GM23338 (cell line): ENCODE measurements around the gene EVL. TPM values are rescaled to one million over a fixed set of nuclear protein-coding genes. Genes with fewer than 3 reads are reported as not detected.

Experiments
- ATAC-seq: fragments of 200-7000 bp; cut with Tn5 transposase; 3 replicates; pipeline ENCODE4 v1.9.1; 2020
- DNase-seq: peaks from one replicate; pipeline ENCODE4 v3.0.0-alpha.2; 2015; ENCODE audit warnings: low spot score
- H2AFZ ChIP-seq: fragments of 200-600 bp; sonication (generic); 2 replicates; pipeline ENCODE4 v1.8.0; 2016; ENCODE audit warnings: antibody characterized with exemption, mild to moderate bottlenecking, moderate library complexity
- H3F3A ChIP-seq: fragments of 200-600 bp; sonication (generic); replicated peaks from 2 replicates; pipeline ENCODE4 v1.8.0; 2017; ENCODE audit warnings: antibody characterized with exemption, mixed run types, low read depth
- H3K27ac ChIP-seq: fragments of 200-600 bp; sonication (generic); 2 replicates; pipeline ENCODE4 v1.6.1; 2016; ENCODE audit warnings: low read depth
- H3K27me3 ChIP-seq: fragments of 200-600 bp; sonication (generic); 2 replicates; pipeline ENCODE4 v1.8.0; 2016; ENCODE audit warnings: mild to moderate bottlenecking, mixed run types, moderate library complexity; ENCODE audit not compliant: insufficient read depth
- H3K36me3 ChIP-seq: fragments of 200-600 bp; sonication (generic); 2 replicates; pipeline ENCODE4 v1.8.0; 2016; ENCODE audit warnings: mild to moderate bottlenecking; ENCODE audit not compliant: insufficient read depth
- H3K4me1 ChIP-seq: fragments of 200-600 bp; sonication (generic); 2 replicates; pipeline ENCODE4 v1.8.0; 2016; ENCODE audit warnings: mild to moderate bottlenecking, moderate library complexity; ENCODE audit not compliant: insufficient read depth
- H3K4me2 ChIP-seq: fragments of 200-600 bp; sonication (generic); 2 replicates; pipeline ENCODE4 v1.7.1; 2017; ENCODE audit warnings: mixed run types
- H3K4me3 ChIP-seq: fragments of 200-600 bp; sonication (generic); 2 replicates; pipeline ENCODE4 v1.6.1; 2016; ENCODE audit warnings: mixed run types
- H3K79me2 ChIP-seq: fragments of 200-600 bp; sonication (generic); replicated peaks from 2 replicates; pipeline ENCODE4 v1.8.0; 2017; ENCODE audit warnings: mild to moderate bottlenecking; ENCODE audit not compliant: insufficient read depth
- H3K9me2 ChIP-seq: fragments of 200-600 bp; sonication (generic); 2 replicates; pipeline ENCODE4 v1.8.0; 2017; ENCODE audit not compliant: insufficient read depth
- H4K20me1 ChIP-seq: fragments of 200-600 bp; sonication (generic); replicated peaks from 2 replicates; pipeline ENCODE4 v1.8.0; 2017; ENCODE audit warnings: mild to moderate bottlenecking; ENCODE audit not compliant: insufficient read depth
- H3K27ac Mint-ChIP-seq: 2 replicates; pipeline ENCODE4 v1.8.0; 2020; ENCODE audit warnings: inconsistent platforms, mild to moderate bottlenecking, moderate library complexity, mixed read lengths
- H3K27me3 Mint-ChIP-seq: 3 replicates; pipeline ENCODE4 v1.8.0; 2022; ENCODE audit warnings: low read depth, mild to moderate bottlenecking, moderate library complexity, mixed read lengths, inconsistent platforms; ENCODE audit not compliant: insufficient read depth, poor library complexity
- H3K36me3 Mint-ChIP-seq: 3 replicates; pipeline ENCODE4 v1.8.0; 2021; ENCODE audit warnings: low read depth, mild to moderate bottlenecking, inconsistent platforms, moderate library complexity, mixed read lengths
- H3K4me1 Mint-ChIP-seq: 3 replicates; pipeline ENCODE4 v1.8.0; 2020; ENCODE audit warnings: mild to moderate bottlenecking, inconsistent platforms, mixed read lengths
- H3K4me3 Mint-ChIP-seq: 3 replicates; pipeline ENCODE4 v1.8.0; 2021; ENCODE audit warnings: moderate library complexity, mild to moderate bottlenecking, inconsistent platforms, mixed read lengths
- H3K9me3 Mint-ChIP-seq: 3 replicates; pipeline ENCODE4 v1.8.0; 2020; ENCODE audit warnings: moderate library complexity, mild to moderate bottlenecking, inconsistent platforms, mixed read lengths
- CREB1 ChIP-seq: fragments of 250-450 bp; sonication (Bioruptor Pico); IDR thresholded peaks from 2 replicates; pipeline ENCODE4 v1.5.0; 2020; ENCODE audit warnings: low read depth, mild to moderate bottlenecking, moderate library complexity
- EZH2 ChIP-seq: fragments of 200-600 bp; sonication (generic); IDR thresholded peaks from one replicate; pipeline ENCODE4 v1.8.0; 2017; ENCODE audit warnings: antibody characterized with exemption, mild to moderate bottlenecking, low read depth; ENCODE audit not compliant: unreplicated experiment
- EZH2phosphoT487 ChIP-seq: fragments of 200-600 bp; sonication (generic); IDR thresholded peaks from one replicate; pipeline ENCODE4 v1.8.1; 2018; ENCODE audit warnings: antibody characterized with exemption; ENCODE audit not compliant: unreplicated experiment
- JUNB ChIP-seq: IDR thresholded peaks from one replicate; pipeline ENCODE4 v1.6.1; 2016; ENCODE audit warnings: antibody characterized with exemption; ENCODE audit not compliant: unreplicated experiment
- NANOG ChIP-seq: IDR thresholded peaks from 2 replicates; pipeline ENCODE4 v1.6.1; 2016; ENCODE audit warnings: antibody characterized with exemption, borderline replicate concordance
- POLR2AphosphoS5 ChIP-seq: IDR thresholded peaks from 2 replicates; pipeline ENCODE4 v1.6.1; 2016; ENCODE audit warnings: antibody characterized with exemption, low read depth
- STAT1 ChIP-seq: IDR thresholded peaks from one replicate; pipeline ENCODE4 v1.6.1; 2016; ENCODE audit warnings: antibody characterized with exemption; ENCODE audit not compliant: unreplicated experiment
- ZNF114 ChIP-seq: fragments of 250-450 bp; sonication (Bioruptor Pico); IDR thresholded peaks from 2 replicates; pipeline ENCODE4 v1.5.0; 2020; ENCODE audit warnings: mild to moderate bottlenecking, moderate library complexity
- ZNF331 ChIP-seq: fragments of 250-450 bp; sonication (Bioruptor Pico); IDR thresholded peaks from 2 replicates; pipeline ENCODE4 v1.5.0; 2020; ENCODE audit warnings: low read depth, mild to moderate bottlenecking, moderate library complexity
- polyA plus RNA-seq: library from polyadenylated mRNA; unstranded; fragments of >200 nt; fragmentation: Nextera tagmentation; extraction: Ambion mirVana; gene quantifications from 2 replicates; pipeline ENCODE4 v1.2.1, GENCODE V29; 2016
- total RNA-seq: library from RNA; depleted of rRNA; stranded (reverse); fragments of >200 nt; shearing (Covaris generic); gene quantifications from 2 replicates; pipeline ENCODE4 v1.2.3, GENCODE V29; 2014
- TF ChIP-seq, protein P1 (sequence below): fragments of 250-450 bp; sonication (Bioruptor Pico); IDR thresholded peaks from 2 replicates; pipeline ENCODE4 v1.5.0; 2020; ENCODE audit warnings: mild to moderate bottlenecking, moderate library complexity
- TF ChIP-seq, protein P2 (sequence below), 2 experiments: fragments of 200-600 bp in 1 of 2; sonication (generic) in 1 of 2; conservative IDR thresholded peaks; 2 replicates each; pipeline versions ENCODE4 v1.5.1 to v1.6.1; 2016 to 2017; ENCODE audit warnings: antibody characterized with exemption in 2 of 2, low read depth in 2 of 2, mild to moderate bottlenecking in 2 of 2, moderate library complexity in 1 of 2
- TF ChIP-seq, protein P3 (sequence below): IDR thresholded peaks from 2 replicates; pipeline ENCODE4 v1.6.1; 2016; ENCODE audit warnings: antibody characterized with exemption
- TF ChIP-seq, protein P4 (sequence below): IDR thresholded peaks from one replicate; pipeline ENCODE4 v1.6.1; 2018; ENCODE audit warnings: antibody characterized with exemption; ENCODE audit not compliant: unreplicated experiment

Gene EVL
- total and polyA plus RNA-seq, 2 experiments from 2014 or later: 28.2 to 50.5 TPM

DNA sequence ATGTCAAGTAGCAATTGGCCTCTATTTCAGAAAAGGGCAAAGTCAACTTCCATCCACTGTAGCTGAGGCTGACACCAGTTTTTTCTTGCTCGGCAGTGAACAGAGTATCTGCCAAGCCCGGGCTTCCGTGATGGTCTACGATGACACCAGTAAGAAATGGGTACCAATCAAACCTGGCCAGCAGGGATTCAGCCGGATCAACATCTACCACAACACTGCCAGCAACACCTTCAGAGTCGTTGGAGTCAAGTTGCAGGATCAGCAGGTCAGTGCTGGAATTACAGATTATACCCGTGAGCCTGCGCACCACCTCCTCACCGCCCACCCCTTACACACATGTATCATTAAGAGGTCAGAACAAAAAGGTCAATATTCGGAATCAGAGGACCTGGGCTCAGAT is 19.4 kb downstream of the EVL start:
- TF ChIP-seq, protein P1, sequence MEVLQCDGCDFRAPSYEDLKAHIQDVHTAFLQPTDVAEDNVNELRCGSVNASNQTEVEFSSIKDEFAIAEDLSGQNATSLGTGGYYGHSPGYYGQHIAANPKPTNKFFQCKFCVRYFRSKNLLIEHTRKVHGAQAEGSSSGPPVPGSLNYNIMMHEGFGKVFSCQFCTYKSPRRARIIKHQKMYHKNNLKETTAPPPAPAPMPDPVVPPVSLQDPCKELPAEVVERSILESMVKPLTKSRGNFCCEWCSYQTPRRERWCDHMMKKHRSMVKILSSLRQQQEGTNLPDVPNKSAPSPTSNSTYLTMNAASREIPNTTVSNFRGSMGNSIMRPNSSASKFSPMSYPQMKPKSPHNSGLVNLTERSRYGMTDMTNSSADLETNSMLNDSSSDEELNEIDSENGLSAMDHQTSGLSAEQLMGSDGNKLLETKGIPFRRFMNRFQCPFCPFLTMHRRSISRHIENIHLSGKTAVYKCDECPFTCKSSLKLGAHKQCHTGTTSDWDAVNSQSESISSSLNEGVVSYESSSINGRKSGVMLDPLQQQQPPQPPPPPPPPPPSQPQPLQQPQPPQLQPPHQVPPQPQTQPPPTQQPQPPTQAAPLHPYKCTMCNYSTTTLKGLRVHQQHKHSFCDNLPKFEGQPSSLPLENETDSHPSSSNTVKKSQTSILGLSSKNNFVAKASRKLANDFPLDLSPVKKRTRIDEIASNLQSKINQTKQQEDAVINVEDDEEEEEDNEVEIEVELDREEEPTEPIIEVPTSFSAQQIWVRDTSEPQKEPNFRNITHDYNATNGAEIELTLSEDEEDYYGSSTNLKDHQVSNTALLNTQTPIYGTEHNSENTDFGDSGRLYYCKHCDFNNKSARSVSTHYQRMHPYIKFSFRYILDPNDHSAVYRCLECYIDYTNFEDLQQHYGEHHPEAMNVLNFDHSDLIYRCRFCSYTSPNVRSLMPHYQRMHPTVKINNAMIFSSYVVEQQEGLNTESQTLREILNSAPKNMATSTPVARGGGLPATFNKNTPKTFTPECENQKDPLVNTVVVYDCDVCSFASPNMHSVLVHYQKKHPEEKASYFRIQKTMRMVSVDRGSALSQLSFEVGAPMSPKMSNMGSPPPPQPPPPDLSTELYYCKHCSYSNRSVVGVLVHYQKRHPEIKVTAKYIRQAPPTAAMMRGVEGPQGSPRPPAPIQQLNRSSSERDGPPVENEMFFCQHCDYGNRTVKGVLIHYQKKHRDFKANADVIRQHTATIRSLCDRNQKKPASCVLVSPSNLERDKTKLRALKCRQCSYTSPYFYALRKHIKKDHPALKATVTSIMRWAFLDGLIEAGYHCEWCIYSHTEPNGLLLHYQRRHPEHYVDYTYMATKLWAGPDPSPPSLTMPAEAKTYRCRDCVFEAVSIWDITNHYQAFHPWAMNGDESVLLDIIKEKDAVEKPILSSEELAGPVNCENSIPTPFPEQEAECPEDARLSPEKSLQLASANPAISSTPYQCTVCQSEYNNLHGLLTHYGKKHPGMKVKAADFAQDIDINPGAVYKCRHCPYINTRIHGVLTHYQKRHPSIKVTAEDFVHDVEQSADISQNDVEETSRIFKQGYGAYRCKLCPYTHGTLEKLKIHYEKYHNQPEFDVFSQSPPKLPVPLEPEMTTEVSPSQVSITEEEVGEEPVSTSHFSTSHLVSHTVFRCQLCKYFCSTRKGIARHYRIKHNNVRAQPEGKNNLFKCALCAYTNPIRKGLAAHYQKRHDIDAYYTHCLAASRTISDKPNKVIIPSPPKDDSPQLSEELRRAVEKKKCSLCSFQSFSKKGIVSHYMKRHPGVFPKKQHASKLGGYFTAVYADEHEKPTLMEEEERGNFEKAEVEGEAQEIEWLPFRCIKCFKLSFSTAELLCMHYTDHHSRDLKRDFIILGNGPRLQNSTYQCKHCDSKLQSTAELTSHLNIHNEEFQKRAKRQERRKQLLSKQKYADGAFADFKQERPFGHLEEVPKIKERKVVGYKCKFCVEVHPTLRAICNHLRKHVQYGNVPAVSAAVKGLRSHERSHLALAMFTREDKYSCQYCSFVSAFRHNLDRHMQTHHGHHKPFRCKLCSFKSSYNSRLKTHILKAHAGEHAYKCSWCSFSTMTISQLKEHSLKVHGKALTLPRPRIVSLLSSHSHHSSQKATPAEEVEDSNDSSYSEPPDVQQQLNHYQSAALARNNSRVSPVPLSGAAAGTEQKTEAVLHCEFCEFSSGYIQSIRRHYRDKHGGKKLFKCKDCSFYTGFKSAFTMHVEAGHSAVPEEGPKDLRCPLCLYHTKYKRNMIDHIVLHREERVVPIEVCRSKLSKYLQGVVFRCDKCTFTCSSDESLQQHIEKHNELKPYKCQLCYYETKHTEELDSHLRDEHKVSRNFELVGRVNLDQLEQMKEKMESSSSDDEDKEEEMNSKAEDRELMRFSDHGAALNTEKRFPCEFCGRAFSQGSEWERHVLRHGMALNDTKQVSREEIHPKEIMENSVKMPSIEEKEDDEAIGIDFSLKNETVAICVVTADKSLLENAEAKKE (CRISPR knock-in tag): no peak
- TF ChIP-seq, protein P2, sequence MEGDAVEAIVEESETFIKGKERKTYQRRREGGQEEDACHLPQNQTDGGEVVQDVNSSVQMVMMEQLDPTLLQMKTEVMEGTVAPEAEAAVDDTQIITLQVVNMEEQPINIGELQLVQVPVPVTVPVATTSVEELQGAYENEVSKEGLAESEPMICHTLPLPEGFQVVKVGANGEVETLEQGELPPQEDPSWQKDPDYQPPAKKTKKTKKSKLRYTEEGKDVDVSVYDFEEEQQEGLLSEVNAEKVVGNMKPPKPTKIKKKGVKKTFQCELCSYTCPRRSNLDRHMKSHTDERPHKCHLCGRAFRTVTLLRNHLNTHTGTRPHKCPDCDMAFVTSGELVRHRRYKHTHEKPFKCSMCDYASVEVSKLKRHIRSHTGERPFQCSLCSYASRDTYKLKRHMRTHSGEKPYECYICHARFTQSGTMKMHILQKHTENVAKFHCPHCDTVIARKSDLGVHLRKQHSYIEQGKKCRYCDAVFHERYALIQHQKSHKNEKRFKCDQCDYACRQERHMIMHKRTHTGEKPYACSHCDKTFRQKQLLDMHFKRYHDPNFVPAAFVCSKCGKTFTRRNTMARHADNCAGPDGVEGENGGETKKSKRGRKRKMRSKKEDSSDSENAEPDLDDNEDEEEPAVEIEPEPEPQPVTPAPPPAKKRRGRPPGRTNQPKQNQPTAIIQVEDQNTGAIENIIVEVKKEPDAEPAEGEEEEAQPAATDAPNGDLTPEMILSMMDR (conservative IDR thresholded peaks at IDR 0.05; ENCODE audit: low read depth in 2 of 2): no peak
- TF ChIP-seq JUNB (no peak), STAT1 (no peak), NANOG (no peak), CREB1 (CRISPR knock-in tag) (no peak), ZNF331 (no peak), ZNF114 (CRISPR knock-in tag) (no peak), EZH2 (no peak), POLR2AphosphoS5 (no peak), EZH2phosphoT487 (no peak)
- TF ChIP-seq, protein P3, sequence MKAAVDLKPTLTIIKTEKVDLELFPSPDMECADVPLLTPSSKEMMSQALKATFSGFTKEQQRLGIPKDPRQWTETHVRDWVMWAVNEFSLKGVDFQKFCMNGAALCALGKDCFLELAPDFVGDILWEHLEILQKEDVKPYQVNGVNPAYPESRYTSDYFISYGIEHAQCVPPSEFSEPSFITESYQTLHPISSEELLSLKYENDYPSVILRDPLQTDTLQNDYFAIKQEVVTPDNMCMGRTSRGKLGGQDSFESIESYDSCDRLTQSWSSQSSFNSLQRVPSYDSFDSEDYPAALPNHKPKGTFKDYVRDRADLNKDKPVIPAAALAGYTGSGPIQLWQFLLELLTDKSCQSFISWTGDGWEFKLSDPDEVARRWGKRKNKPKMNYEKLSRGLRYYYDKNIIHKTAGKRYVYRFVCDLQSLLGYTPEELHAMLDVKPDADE: no peak
- TF ChIP-seq, protein P4, sequence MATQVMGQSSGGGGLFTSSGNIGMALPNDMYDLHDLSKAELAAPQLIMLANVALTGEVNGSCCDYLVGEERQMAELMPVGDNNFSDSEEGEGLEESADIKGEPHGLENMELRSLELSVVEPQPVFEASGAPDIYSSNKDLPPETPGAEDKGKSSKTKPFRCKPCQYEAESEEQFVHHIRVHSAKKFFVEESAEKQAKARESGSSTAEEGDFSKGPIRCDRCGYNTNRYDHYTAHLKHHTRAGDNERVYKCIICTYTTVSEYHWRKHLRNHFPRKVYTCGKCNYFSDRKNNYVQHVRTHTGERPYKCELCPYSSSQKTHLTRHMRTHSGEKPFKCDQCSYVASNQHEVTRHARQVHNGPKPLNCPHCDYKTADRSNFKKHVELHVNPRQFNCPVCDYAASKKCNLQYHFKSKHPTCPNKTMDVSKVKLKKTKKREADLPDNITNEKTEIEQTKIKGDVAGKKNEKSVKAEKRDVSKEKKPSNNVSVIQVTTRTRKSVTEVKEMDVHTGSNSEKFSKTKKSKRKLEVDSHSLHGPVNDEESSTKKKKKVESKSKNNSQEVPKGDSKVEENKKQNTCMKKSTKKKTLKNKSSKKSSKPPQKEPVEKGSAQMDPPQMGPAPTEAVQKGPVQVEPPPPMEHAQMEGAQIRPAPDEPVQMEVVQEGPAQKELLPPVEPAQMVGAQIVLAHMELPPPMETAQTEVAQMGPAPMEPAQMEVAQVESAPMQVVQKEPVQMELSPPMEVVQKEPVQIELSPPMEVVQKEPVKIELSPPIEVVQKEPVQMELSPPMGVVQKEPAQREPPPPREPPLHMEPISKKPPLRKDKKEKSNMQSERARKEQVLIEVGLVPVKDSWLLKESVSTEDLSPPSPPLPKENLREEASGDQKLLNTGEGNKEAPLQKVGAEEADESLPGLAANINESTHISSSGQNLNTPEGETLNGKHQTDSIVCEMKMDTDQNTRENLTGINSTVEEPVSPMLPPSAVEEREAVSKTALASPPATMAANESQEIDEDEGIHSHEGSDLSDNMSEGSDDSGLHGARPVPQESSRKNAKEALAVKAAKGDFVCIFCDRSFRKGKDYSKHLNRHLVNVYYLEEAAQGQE: no peak
- H3K4me1 Mint-ChIP-seq: peaks cover 12% of the 10 kb centered on the region
- Histone ChIP-seq H3K4me1 (no peaks in the 10 kb centered on the region), H4K20me1 (no peaks in the 10 kb centered on the region; the same call in none of the 2 replicates), H3F3A (no peaks in the 10 kb centered on the region), H3K9me2 (no peaks in the 10 kb centered on the region), H3K4me2 (no peak overlapping the region), H3K79me2 (no peaks in the 10 kb centered on the region; the same call in 1 of the 2 replicates), H2AFZ (no peak overlapping the region), H3K27me3 (no peaks in the 10 kb centered on the region), H3K4me3 (no peak overlapping the region), H3K27ac (no peak overlapping the region), H3K36me3 (no peaks in the 10 kb centered on the region; the same call in 1 of the 2 replicates)
- peaks cover 8% of the 10 kb centered on the region for H3K27me3 Mint-ChIP-seq
- H3K9me3 Mint-ChIP-seq: no peaks in the 10 kb centered on the region; the same call in 2 of the 3 replicates
- DNase-seq: no peak
- H3K27ac Mint-ChIP-seq: no peak overlapping the region
- ATAC-seq: no peak
- H3K36me3 Mint-ChIP-seq: 0 out of 3 replicates have a peak, but pooled peaks cover 4% of the 10 kb centered on the region
- H3K4me3 Mint-ChIP-seq: no peak overlapping the region
